ES-I3 (cell line): ENCODE measurements around the gene GLOD5.

Experiments used
- H3K36me3 ChIP-seq: 2 replicates; pipeline ENCODE4 v1.6.1; 2013; ENCODE audit warnings: mild to moderate bottlenecking, low read length, control low read depth, moderate library complexity; ENCODE audit not compliant: insufficient read depth
- H3K4me1 ChIP-seq: 2 replicates; pipeline ENCODE4 v1.6.1; 2013; ENCODE audit warnings: mild to moderate bottlenecking, control low read depth, low read length; ENCODE audit not compliant: insufficient read depth
- H3K9ac ChIP-seq: 2 replicates; pipeline ENCODE4 v1.6.1; 2013; ENCODE audit warnings: low read depth, mild to moderate bottlenecking, low read length, moderate library complexity
- H3K9me3 ChIP-seq: 2 replicates; pipeline ENCODE4 v1.6.1; 2013; ENCODE audit warnings: mild to moderate bottlenecking, low read length, moderate library complexity; ENCODE audit not compliant: control insufficient read depth, insufficient read depth

Gene GLOD5

GRCh38 chrX:48737940-48738339 lies 23.6 kb upstream of the GLOD5 start:
- no peaks in the 10 kb centered on the region for H3K9me3 ChIP-seq
- H3K9ac ChIP-seq, result peak overlapping the region; percentile 63
- H3K4me1 ChIP-seq, result peaks cover 3% of the 10 kb centered on the region; the same call in 1 of the 2 replicates
- no peaks in the 10 kb centered on the region for H3K36me3 ChIP-seq

GRCh38 chrX:48741834-48742233 lies 19.7 kb upstream of the GLOD5 start:
- peaks cover 3% of the 10 kb centered on the region; the same call in 1 of the 2 replicates for H3K4me1 ChIP-seq
- no peak overlapping the region for H3K9ac ChIP-seq
- H3K9me3 ChIP-seq, result no peaks in the 10 kb centered on the region
- H3K36me3 ChIP-seq, result no peaks in the 10 kb centered on the region

DNA sequence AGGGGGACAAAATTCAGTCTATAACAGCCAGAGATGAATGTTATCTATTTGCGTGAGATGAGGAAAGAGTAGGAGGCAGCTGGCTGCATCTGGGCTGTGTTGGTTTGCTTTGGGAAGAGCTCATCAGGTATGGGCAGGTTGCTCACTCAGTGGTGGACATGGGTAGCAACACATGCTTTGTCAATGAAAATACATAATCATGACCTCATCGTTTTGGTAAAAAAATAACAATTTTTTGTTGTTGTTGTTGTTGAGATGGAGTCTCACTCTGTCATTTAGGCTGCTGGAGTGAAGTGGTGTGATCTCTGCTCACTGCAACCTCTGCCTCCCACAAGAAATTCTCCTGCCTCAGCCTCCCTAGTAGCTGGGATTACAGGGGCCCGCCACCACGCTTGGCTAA lies 16.3 kb upstream of the GLOD5 start:
- Histone ChIP-seq H3K36me3 (no peaks in the 10 kb centered on the region), H3K9me3 (no peaks in the 10 kb centered on the region), H3K4me1 (no peaks in the 10 kb centered on the region; the same call in 1 of the 2 replicates), H3K9ac (no peak overlapping the region)

DNA sequence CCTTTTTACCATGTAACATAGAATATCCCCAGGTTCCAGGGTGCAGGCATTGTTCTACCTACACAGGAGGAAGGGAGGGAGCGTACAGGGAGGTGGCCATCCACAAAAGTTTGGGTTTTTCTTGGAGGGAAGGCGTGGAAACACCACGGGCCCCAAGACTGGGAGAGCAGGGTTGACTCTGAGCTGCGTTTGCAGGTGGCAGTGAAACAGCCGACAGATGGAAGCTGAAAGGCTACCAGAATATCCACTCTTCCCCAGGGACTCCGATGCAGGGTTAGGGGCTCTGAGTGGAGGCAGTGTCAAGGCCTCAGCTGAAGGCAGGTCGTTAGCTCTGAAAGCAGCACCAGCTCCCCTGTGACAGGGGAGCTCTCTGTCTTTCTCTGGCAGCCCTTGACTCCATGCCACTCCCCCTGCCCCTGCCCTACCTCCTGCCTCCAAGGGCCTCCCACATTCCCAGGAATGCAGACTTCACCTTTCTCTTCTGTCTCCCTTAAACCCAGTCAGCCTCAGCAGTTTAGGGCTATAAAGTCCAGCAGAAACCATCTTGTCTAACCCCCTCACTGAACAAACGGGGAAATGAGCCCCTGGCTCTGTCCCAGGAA lies 14.0 kb upstream of the GLOD5 start:
- Histone ChIP-seq H3K36me3 (no peaks in the 10 kb centered on the region), H3K4me1 (no peaks in the 10 kb centered on the region; the same call in 1 of the 2 replicates), H3K9ac (no peak overlapping the region), H3K9me3 (no peaks in the 10 kb centered on the region)

- H3K36me3 ChIP-seq, result no peaks in the 10 kb centered on the region
- H3K9ac ChIP-seq, result no peak overlapping the region
- no peaks in the 10 kb centered on the region; the same call in 1 of the 2 replicates for H3K4me1 ChIP-seq
- no peaks in the 10 kb centered on the region for H3K9me3 ChIP-seq
Observed at GRCh38 chrX:48749182-48749581, 12.4 kb upstream of the GLOD5 start.

- Histone ChIP-seq H3K9me3 (no peaks in the 10 kb centered on the region), H3K36me3 (no peaks in the 10 kb centered on the region), H3K4me1 (no peaks in the 10 kb centered on the region; the same call in 1 of the 2 replicates), H3K9ac (no peak overlapping the region)
Observed at GRCh38 chrX:48751343-48751742, 10.2 kb upstream of the GLOD5 start.

GRCh38 chrX:48752498-48752897 lies 9.0 kb upstream of the GLOD5 start:
- Histone ChIP-seq H3K36me3 (no peaks in the 10 kb centered on the region), H3K4me1 (no peaks in the 10 kb centered on the region; the same call in 1 of the 2 replicates), H3K9ac (no peak overlapping the region), H3K9me3 (no peaks in the 10 kb centered on the region)

GRCh38 chrX:48753708-48754228 lies 7.8 kb upstream of the GLOD5 start:
- Histone ChIP-seq H3K9ac (no peak overlapping the region), H3K4me1 (no peaks in the 10 kb centered on the region), H3K9me3 (no peaks in the 10 kb centered on the region), H3K36me3 (no peaks in the 10 kb centered on the region)

DNA sequence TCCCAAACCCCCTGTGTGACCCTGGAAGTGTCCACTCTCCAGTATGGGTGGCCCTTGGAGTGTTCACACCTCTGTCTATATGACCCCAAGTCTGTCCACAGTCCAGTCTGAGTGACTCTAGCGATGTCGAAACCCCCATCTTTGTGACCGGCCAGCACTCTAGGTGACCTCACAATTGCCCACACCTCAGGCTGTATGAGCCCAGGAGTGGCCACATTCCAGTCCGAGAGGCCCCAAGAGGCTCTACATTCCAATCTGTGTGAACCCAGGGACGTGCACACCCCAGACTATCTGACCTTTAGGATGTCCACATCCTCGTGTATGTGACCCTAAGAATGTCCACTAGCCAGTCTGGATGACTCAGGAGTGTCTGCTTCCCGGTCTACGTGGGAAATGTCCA lies 7.3 kb upstream of the GLOD5 start:
- Histone ChIP-seq H3K36me3 (no peaks in the 10 kb centered on the region), H3K4me1 (no peaks in the 10 kb centered on the region), H3K9ac (no peak overlapping the region), H3K9me3 (no peaks in the 10 kb centered on the region)

DNA sequence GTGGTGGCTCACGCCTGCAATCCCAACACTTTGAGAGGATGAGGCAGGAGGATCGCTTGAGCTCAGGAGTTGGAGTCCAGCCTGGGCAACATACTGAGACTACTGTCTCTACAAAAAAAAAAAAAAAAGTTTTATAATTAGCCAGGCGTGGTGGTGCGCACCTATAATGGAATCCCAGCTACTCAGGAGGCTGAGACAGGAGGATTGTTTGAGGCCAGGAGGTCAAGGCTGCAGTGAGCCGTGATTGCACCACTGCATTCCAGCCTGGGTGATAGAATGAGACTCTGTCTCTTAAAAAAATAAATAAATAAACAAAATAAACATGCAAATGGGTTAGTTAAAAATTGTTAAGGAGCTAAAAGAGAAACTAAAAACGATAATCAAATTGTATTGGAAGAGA lies 7.7 kb downstream of the GLOD5 start:
- no peaks in the 10 kb centered on the region for H3K4me1 ChIP-seq
- no peak overlapping the region for H3K9ac ChIP-seq
- no peaks in the 10 kb centered on the region for H3K9me3 ChIP-seq
- H3K36me3 ChIP-seq, result no peaks in the 10 kb centered on the region

DNA sequence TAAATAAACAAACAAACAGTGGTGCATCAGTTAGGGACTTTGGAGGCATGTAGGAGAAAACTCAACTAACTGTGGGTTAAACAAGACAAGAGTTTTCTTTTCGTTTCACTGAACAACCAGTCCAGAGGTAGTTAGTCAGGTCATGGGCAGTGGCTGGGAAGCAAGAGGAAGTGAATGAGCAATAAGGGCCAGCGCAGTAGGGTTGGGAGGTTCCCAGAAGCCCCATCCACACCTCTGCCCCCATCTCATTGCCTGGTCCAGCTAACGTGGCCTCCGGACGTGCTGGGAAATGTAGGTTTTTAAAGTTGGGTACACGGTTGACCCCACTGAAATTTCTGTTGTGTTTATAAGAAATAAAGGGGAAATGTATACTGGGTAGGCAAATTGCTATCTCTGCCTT lies 8.7 kb downstream of the GLOD5 start:
- Histone ChIP-seq H3K9ac (no peak overlapping the region), H3K36me3 (no peaks in the 10 kb centered on the region), H3K9me3 (no peaks in the 10 kb centered on the region), H3K4me1 (no peaks in the 10 kb centered on the region)

GRCh38 chrX:48772602-48773001 lies 11.1 kb downstream of the GLOD5 start:
- Histone ChIP-seq H3K36me3 (no peaks in the 10 kb centered on the region), H3K9ac (no peak overlapping the region), H3K9me3 (no peaks in the 10 kb centered on the region), H3K4me1 (no peaks in the 10 kb centered on the region; the same call in 1 of the 2 replicates)

GRCh38 chrX:48776818-48777439 lies 15.4 kb downstream of the GLOD5 start:
- no peaks in the 10 kb centered on the region for H3K9me3 ChIP-seq
- H3K36me3 ChIP-seq, result no peaks in the 10 kb centered on the region
- H3K4me1 ChIP-seq, result no peaks in the 10 kb centered on the region; the same call in 1 of the 2 replicates
- no peak overlapping the region for H3K9ac ChIP-seq

DNA sequence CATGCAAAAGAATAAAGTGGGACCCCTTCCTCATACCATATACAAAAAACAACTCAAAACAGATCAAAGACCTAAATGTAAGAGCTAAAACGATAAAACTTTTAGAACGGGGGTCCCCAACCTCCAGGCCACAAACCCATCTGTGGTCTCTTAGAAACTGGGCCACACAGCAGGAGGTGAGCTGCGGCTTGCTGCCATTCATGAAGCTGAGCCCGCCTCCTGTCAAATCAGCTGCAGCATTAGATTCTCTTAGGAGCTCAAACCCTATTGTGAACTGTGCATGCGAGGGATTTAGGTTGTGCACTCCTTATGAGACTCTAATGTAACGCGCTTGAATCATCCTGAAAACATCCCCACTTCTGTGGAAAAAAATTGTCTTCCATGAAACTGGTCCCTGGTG lies 17.9 kb downstream of the GLOD5 start:
- Histone ChIP-seq H3K9ac (no peak overlapping the region), H3K4me1 (no peaks in the 10 kb centered on the region; the same call in 1 of the 2 replicates), H3K9me3 (no peaks in the 10 kb centered on the region), H3K36me3 (no peaks in the 10 kb centered on the region)

- H3K36me3 ChIP-seq, result no peaks in the 10 kb centered on the region
- H3K9ac ChIP-seq, result no peak overlapping the region
- H3K4me1 ChIP-seq, result no peaks in the 10 kb centered on the region
- no peaks in the 10 kb centered on the region for H3K9me3 ChIP-seq
Observed at GRCh38 chrX:48781705-48782104, 20.2 kb downstream of the GLOD5 start.
